IMR-90 (cell line): Measurements from ENCODE around the gene CREG2.

ENCODE experiments used
- BHLHE40 ChIP-seq: fragments of 150-350 bp; IDR thresholded peaks from 2 replicates; pipeline ENCODE4 v1.6.1; 2016; ENCODE audit warnings: mild to moderate bottlenecking, low read depth, low read length
- CEBPB ChIP-seq: IDR thresholded peaks from 2 replicates; pipeline ENCODE4 v1.6.1; 2012; ENCODE audit warnings: low read depth, low read length, improper control_type of control experiment
- FOS ChIP-seq: fragments of 150-350 bp; IDR thresholded peaks from 2 replicates; pipeline ENCODE4 v1.6.1; 2016; ENCODE audit warnings: low read depth, low read length
- MAFK ChIP-seq: IDR thresholded peaks from 2 replicates; pipeline ENCODE4 v1.6.1; 2012; ENCODE audit warnings: low read depth, low read length, improper control_type of control experiment
- MAZ ChIP-seq: IDR thresholded peaks from 2 replicates; pipeline ENCODE4 v1.6.1; 2012; ENCODE audit warnings: low read depth, mild to moderate bottlenecking, low read length, improper control_type of control experiment, moderate library complexity, borderline replicate concordance
- NFE2L2 ChIP-seq: fragments of 150-350 bp; IDR thresholded peaks from 2 replicates; pipeline ENCODE4 v1.6.1; 2016; ENCODE audit warnings: low read depth, mild to moderate bottlenecking, low read length
- POLR2A ChIP-seq: IDR thresholded peaks from 2 replicates; pipeline ENCODE4 v1.6.1; 2012; ENCODE audit warnings: mild to moderate bottlenecking, low read depth, low read length
- RAD21 ChIP-seq: IDR thresholded peaks from 2 replicates; pipeline ENCODE4 v1.6.1; 2012; ENCODE audit warnings: low read length, improper control_type of control experiment
- RCOR1 ChIP-seq: IDR thresholded peaks from 2 replicates; pipeline ENCODE4 v1.6.1; 2012; ENCODE audit warnings: mild to moderate bottlenecking, low read length, improper control_type of control experiment; ENCODE audit not compliant: insufficient replicate concordance
- RFX5 ChIP-seq: IDR thresholded peaks from 2 replicates; pipeline ENCODE4 v1.8.0; 2012; ENCODE audit warnings: low read depth, mild to moderate bottlenecking, low read length, moderate library complexity
- SMC3 ChIP-seq: fragments of 150-350 bp; IDR thresholded peaks from 2 replicates; pipeline ENCODE4 v1.6.1; 2016; ENCODE audit warnings: low read depth, mild to moderate bottlenecking, antibody characterized with exemption, low read length, moderate library complexity
- TF ChIP-seq, protein P1 (sequence below): conservative IDR thresholded peaks from 2 replicates; pipeline ENCODE4 v1.5.1; 2012; ENCODE audit warnings: mild to moderate bottlenecking, low read depth, low read length, improper control_type of control experiment
- TF ChIP-seq, protein P2 (sequence below): fragments of 150-350 bp; IDR thresholded peaks from 2 replicates; pipeline ENCODE4 v1.6.1; 2017; ENCODE audit warnings: mild to moderate bottlenecking, antibody characterized with exemption, low read length, low read depth

DNA sequence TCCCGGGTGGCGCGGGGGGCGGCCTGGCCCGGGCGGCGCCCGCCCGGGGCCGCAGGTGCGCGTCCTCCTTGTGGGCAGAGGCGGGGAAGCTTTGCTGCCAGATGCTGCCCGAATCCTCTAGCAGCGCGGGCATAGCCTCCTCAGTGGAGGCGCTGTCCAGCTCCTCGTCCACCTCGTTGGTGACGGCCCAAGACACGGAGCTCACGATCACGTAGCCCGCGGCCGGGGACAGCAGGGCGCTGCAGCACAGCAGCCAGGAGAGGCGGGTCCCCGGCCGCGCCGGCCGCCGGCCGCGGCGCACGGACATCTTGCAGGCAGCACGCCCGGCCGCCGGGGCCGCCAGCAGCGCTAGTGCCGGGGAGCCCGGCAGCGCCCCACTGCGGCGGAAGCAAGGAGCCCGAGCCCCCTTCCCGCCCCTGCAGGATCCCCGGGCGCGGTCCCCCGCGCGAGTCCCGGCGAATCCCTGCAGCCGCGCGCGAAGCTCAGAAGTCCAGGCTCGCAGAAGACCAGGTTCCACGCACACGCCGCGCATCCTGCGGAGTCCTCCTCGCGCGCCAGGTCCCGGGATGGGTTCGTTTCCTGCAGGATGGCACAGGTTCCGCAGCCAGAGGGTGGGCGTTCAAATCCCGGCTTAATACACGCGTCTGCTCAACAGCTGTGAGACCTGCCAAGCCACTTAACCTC, at the start of gene CREG2:
- TF ChIP-seq, protein P1, sequence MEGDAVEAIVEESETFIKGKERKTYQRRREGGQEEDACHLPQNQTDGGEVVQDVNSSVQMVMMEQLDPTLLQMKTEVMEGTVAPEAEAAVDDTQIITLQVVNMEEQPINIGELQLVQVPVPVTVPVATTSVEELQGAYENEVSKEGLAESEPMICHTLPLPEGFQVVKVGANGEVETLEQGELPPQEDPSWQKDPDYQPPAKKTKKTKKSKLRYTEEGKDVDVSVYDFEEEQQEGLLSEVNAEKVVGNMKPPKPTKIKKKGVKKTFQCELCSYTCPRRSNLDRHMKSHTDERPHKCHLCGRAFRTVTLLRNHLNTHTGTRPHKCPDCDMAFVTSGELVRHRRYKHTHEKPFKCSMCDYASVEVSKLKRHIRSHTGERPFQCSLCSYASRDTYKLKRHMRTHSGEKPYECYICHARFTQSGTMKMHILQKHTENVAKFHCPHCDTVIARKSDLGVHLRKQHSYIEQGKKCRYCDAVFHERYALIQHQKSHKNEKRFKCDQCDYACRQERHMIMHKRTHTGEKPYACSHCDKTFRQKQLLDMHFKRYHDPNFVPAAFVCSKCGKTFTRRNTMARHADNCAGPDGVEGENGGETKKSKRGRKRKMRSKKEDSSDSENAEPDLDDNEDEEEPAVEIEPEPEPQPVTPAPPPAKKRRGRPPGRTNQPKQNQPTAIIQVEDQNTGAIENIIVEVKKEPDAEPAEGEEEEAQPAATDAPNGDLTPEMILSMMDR: peak; percentile 61
- TF ChIP-seq POLR2A: no peak
- TF ChIP-seq BHLHE40: peak; percentile 16; the same call in 1 of the 2 replicates
- peak; percentile 35 for TF ChIP-seq RAD21
- TF ChIP-seq FOS: no peak
- no peak for TF ChIP-seq RFX5
- TF ChIP-seq MAFK: no peak
- no peak for TF ChIP-seq CEBPB
- TF ChIP-seq MAZ: no peak
- TF ChIP-seq, protein P2, sequence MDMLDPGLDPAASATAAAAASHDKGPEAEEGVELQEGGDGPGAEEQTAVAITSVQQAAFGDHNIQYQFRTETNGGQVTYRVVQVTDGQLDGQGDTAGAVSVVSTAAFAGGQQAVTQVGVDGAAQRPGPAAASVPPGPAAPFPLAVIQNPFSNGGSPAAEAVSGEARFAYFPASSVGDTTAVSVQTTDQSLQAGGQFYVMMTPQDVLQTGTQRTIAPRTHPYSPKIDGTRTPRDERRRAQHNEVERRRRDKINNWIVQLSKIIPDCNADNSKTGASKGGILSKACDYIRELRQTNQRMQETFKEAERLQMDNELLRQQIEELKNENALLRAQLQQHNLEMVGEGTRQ: no peak
- no peak for TF ChIP-seq NFE2L2
- TF ChIP-seq SMC3: peak; percentile 38
- TF ChIP-seq RCOR1: no peak
